Germinal center (tissue), 1 donor: ENCODE results near the gene MIEF1.
"Not testable (repeated sequence)": the region's sequence is repeated elsewhere in the genome, so short reads cannot be mapped to it uniquely, and the experiment has no call there.

ENCODE experiments used
- DNase-seq: peaks from one replicate; pipeline ENCODE4 v3.0.0; 2012; ENCODE audit warnings: mixed read lengths, low spot score

Gene MIEF1

GRCh38 chr22:39512026-39512425, 9.9 kb downstream of the MIEF1 start:
- no peak for DNase-seq

- DNase-seq = no peak
These were observed 11.7 kb downstream of the MIEF1 start for GRCh38 chr22:39513791-39514190.

- DNase-seq = no peak
These were observed 12.4 kb downstream of the MIEF1 start for GRCh38 chr22:39514373-39514973.

GRCh38 chr22:39515266-39516050, 13.4 kb downstream of the MIEF1 start:
- DNase-seq = no peak

DNA sequence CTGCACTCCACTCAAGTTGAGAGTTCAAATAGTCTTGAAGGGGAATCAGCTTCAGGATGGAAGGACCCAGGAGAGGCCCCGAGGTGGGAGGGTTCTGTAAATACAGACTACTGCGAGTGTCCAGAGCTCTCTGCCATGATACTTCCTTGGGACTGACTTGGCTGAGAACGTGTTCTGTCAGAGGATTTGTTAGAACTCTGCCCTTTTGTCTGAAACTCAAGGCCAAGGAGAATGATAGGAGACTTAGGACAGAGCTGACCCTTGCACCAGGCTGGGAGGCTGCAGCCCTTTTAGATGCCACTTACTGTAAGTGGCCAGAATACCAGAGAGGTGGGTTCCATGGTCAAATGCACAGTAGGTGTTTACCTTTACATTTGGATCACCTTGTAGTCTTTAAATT, 15.4 kb downstream of the MIEF1 start:
- no peak for DNase-seq

DNA sequence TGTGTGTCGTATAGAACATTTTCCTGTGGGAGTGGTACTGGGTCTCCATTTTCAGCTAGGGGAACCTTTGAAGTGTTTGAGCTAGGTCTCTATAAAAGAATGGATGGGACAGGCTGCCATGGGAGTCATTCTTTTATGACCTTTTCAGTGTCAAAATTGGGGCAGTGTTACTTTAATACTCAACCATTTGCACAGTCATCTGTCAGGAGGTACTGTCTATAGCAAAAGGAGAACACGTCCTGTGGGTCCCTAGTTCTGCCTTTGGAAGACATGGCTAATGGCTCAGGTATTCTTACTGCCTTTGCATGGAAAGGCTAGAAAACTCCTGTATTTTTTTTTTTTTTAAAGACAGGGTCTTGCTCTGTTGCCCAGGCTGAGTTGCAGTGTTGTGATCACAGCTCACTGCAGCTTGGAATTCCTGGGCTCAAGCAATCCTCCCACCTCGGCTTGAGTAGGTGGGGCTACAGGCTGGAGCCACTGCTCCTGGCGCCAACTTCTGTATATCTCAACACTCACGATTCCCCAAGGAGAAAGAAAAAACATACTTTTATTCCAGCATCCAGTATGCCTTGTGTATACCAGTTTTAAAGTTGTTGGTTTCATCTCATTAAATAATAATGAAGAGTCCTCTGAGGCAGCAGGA, 16.2 kb downstream of the MIEF1 start:
- no peak for DNase-seq

DNA sequence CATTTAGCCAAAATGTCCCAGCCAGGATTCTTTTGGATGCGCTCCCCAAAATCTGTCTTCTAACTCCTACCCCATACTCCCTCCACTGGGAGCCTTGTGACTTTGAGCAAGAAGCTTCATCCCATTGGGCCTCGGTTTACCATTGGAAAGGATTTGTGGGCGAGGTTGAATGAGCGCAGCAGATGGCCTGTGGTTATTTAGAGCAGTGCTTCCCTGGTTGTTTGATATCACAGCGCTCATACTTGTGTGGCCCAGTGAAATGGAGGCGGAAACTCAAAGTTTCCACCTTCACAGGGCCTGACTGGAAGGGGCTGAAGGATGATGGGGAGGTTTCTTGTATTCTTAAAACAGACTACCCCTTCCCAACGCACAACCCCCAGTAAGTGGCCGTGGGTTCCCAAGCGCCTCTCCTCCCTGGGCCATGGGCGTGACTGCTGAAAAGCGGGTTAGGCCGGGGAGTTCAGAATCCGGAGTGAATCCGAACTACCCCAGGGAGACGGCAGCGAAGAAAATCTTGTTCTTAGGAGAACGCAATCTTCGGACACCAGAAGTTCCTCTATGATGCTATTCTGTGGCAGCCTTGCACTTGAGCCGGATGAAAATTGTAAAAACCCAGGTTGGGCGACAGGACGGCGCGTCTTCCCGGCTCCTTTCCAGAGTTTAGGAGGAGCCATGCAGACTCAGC, 17.0 kb downstream of the MIEF1 start:
- no peak for DNase-seq

DNA sequence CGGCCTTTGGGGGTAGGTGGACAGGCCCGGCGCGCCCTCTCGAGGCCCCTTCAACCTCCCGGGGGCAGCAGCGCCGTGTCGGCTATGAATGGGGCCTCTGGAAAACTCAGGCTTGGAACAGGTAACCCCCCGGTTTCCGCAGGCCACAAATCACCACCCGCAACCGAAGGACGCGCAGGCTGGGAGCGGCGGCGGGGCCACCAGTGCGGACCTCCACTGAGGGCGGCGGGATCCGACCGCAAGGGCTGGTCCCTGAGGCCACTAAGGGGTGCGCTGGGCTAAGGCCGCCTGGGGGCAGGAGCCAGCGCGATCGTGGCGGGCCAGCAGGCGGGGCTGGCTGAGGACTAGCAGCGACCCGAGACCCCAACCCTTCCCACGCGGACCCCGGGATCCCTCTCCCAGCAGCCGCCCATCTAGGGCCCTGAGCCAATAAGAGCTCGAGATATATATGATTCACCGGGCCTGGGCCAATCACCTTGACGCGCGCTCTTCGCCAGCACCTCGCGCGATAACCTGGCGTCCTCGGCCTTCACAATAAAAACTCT, 17.7 kb downstream of the MIEF1 start:
- DNase-seq = peak; percentile 97

DNA sequence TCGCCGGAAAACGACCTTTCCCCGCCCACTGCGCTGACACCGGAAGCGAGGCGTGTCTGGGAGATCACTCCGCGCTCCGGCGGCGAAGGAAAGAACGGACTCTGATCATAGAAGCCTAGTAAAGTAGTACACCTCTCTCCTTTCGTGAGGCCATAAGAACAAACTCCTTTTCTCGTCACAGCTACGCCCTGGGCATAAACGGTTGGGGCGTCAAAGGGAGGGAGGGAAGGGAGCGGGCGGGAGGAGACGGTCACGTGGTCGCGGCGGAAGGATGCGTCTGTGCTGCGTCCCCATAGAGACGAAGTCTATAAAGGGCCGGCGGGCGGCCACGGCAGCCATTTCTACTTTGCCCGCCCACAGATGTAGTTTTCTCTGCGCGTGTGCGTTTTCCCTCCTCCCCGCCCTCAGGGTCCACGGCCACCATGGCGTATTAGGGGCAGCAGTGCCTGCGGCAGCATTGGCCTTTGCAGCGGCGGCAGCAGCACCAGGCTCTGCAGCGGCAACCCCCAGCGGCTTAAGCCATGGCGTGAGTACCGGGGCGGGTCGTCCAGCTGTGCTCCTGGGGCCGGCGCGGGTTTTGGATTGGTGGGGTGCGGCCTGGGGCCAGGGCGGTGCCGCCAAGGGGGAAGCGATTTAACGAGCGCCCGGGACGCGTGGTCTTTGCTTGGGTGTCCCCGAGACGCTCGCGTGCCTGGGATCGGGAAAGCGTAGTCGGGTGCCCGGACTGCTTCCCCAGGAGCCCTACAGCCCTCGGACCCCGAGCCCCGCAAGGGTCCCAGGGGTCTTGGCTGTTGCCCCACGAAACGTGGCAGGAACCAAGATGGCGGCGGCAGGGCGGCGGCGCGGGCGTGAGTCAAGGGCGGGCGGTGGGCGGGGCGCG, 18.4 kb downstream of the MIEF1 start, which contains the start of gene ATF4:
ATF4 (plus strand) TSS at position 337 of the 880 bp plus-strand sequence. CDS start 884 bp downstream, outside the sequence.
- peak; percentile 84 for DNase-seq

- not testable (repeated sequence) for DNase-seq
These were observed 19.2 kb downstream of the MIEF1 start for GRCh38 chr22:39521106-39521885.

GRCh38 chr22:39522091-39522490, 20.0 kb downstream of the MIEF1 start:
- DNase-seq = not testable (repeated sequence)

GRCh38 chr22:39522567-39523300, 20.6 kb downstream of the MIEF1 start:
- DNase-seq = no peak

DNA sequence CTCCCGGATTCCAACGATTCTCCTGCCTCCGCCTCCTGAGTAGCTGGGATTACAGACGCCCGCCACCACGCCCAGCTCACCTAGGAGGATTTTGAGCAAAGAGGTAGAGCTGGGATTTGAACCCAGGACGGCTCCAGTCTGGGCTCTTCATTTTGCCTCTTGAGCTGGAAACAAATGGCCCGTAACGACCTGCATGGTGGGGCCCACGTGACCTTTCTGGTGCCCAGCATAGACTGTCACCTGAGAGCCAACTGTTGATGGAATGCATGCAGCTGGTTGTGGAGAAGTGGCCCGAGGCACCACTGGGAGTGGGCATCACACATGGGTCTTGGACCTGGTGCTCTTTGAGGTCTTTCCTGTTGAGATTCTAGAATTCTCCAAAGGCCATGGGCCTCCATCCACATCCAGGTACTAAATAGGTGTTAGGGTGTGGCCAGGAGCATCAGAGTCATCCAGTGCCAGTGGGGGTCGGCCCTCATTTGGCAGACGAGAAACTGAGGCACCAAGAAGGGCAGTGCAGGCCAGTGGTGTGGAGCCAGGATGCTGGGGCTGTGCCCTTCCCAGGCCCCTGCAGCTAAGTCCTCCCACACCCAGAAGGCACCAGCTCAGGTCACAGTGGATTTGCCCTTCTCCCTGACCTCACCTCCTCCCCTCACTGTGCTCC, 22.1 kb downstream of the MIEF1 start:
- no peak for DNase-seq

DNA sequence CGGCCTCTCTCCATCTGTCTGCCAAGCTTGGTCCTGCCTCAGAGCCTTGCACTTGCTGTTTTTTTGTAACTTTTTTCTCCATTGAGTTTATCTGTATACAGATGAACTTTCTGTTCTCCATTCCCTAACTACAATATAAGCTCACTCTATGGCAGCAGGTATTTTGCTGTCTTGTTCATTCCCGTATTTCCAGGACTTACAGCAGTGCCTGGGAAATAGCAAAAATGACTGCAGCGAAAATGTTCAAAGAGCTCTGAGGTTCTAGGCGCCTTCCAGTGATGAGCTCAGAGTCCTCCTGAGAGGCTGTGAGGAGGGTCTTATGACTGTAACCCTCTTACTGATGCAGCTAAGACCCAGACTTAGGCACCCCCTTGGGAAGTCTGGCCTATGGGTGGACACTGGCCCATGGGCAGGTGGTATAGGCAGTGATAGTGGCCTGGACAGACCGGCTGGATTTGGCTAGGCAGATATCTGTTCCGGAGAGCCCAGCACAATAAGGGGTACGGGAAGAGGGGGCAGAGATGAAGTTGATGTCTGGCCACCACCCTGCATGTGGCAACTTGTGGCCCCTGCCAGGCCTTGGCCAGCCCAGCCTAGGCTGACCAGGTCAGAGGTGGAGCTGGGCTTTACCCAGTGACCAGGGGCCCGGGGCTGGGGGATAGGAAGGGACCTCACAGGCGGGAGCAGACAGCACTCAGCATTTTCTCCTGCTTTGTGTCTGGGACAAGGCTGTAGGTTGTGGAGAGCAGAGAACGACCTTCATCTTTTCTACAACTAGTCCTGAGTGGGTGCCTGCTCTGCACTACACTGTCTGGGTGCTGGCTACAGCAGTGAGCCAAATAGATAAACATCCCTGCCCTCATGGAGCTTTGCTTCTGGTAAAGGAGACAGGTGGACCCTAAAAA, 22.9 kb downstream of the MIEF1 start:
- no peak for DNase-seq

- no peak for DNase-seq
These were observed 23.5 kb downstream of the MIEF1 start for GRCh38 chr22:39525658-39525975.

DNA sequence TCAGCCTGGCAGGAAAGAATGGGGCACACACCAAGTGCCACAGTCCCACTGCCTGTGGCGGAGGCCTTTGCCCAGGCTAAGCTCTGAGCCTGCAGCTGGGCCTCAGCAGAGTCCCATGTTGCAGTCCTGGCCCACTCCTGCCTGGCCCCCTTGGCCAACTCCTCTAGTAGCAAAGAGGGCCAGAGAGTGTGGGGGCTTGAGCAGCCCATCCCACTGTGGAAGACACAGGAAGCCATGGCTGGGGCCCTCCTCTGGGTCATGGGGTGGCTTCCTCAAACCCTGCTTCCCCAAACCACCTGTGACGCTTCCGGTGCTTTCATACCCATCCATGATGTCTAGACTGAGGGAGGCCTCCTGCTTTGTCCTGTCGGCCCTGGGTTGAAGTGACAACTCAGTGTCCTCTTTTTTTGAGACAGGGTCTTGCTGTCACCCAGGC, 24.7 kb downstream of the MIEF1 start:
- no peak for DNase-seq

- DNase-seq = no peak
These were observed 25.4 kb downstream of the MIEF1 start for GRCh38 chr22:39527481-39527961.

DNA sequence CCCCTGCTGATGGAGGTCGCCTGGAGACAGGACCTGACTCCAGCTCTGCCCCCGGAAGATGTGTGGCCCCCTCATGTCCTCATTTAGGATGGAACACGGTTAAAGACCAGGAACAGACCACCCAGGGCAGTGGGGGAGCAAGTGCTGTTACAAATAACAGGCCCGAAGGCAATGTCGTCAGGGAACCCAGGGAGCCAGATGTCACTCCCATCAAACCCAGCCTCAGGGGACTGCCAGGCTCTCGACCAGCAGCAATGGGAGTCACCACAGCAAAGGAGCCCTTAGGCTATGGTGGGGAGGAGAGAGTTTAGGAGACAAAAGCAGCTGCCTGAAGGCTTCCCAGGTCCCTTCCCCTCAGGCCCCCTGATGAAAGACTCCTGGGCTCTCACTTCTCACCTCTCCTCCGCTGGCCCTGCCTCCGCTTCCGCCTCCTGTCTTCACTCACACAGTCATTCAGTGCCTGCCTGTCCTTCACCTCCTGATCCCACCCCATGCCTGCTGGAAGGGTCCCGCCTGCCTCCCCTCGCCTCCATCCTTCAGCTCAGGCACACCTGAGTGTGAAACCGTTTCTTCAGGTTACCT, 26.1 kb downstream of the MIEF1 start:
- DNase-seq = no peak
